Ramos (cell line): ENCODE results near the gene TNFAIP8L1.

Experiments
- in situ Hi-C: fragments of 300-500 bp; cut with MboI; formaldehyde crosslinking; loops from one replicate; pipeline ENCODE4 v1.14.3; 2022; ENCODE audit warnings: low sequenced_read_pairs; ENCODE audit not compliant: unreplicated experiment

Gene TNFAIP8L1

GRCh38 chr19:4645718-4646117 is 6.4 kb downstream of the TNFAIP8L1 start:
- in situ Hi-C loops: no loop called here

GRCh38 chr19:4647676-4648644 is 8.6 kb downstream of the TNFAIP8L1 start:
- in situ Hi-C loops: no loop called here

GRCh38 chr19:4649392-4650047 is 10.2 kb downstream of the TNFAIP8L1 start:
- in situ Hi-C loops: no loop called here

GRCh38 chr19:4650159-4650558 is 10.8 kb downstream of the TNFAIP8L1 start:
- in situ Hi-C loops: no loop called here

- in situ Hi-C loops: no loop called here
Measured at GRCh38 chr19:4652075-4652474, 12.8 kb downstream of the TNFAIP8L1 start.

- in situ Hi-C loops: no loop called here
Measured at GRCh38 chr19:4653793-4654436, 14.6 kb downstream of the TNFAIP8L1 start.

GRCh38 chr19:4654437-4655361 is 15.4 kb downstream of the TNFAIP8L1 start:
- in situ Hi-C loops: no loop called here

GRCh38 chr19:4656102-4656501 is 16.8 kb downstream of the TNFAIP8L1 start:
- in situ Hi-C loops: no loop called here

GRCh38 chr19:4657262-4657661 is 17.9 kb downstream of the TNFAIP8L1 start:
- in situ Hi-C loops: no loop called here

GRCh38 chr19:4657835-4658234 is 18.5 kb downstream of the TNFAIP8L1 start:
- in situ Hi-C loops: no loop called here

- in situ Hi-C loops: no loop called here
Measured at GRCh38 chr19:4660181-4660791, 21.0 kb downstream of the TNFAIP8L1 start.

- in situ Hi-C loops: no loop called here
Measured at GRCh38 chr19:4660993-4661392, 21.7 kb downstream of the TNFAIP8L1 start.

- in situ Hi-C loops: no loop called here
Measured at GRCh38 chr19:4662020-4662695, 22.8 kb downstream of the TNFAIP8L1 start.

GRCh38 chr19:4662812-4663211 is 23.5 kb downstream of the TNFAIP8L1 start:
- in situ Hi-C loops: no loop called here

GRCh38 chr19:4664642-4665041 is 25.3 kb downstream of the TNFAIP8L1 start:
- in situ Hi-C loops: no loop called here

- in situ Hi-C loops: no loop called here
Measured at GRCh38 chr19:4669723-4670480, 30.6 kb downstream of the TNFAIP8L1 start, which contains the start of gene MYDGF. Gene MYDGF (minus strand): TSS chr19:4670342. CDS start chr19:4670334, 8 bp downstream.

GRCh38 chr19:4671185-4671851 is 32.0 kb downstream of the TNFAIP8L1 start:
- in situ Hi-C loops: no loop called here

GRCh38 chr19:4673216-4673615 is 33.9 kb downstream of the TNFAIP8L1 start:
- in situ Hi-C loops: no loop called here
